WTC11 (cell line): Measurements from ENCODE around the gene UBE2R2. TPM values are rescaled to one million over a fixed set of nuclear protein-coding genes. Genes with fewer than 3 reads are reported as not detected.
A peak's percentile ranks its signal among the peaks of the same experiment; 100 is the strongest.
"Not testable (repeated sequence)": the region's sequence is repeated elsewhere in the genome, so short reads cannot be mapped to it uniquely, and the experiment has no call there.

ENCODE experiments used
- ATAC-seq: fragments of 200-7000 bp; cut with Tn5 transposase; 2 replicates; pipeline ENCODE4 v1.10.0; 2021; ENCODE audit warnings: mild to moderate bottlenecking, moderate library complexity
- CTCF ChIA-PET: fragments of 300-600 bp; sonication (Branson Sonifier 250); formaldehyde crosslinking; loops from one replicate; lab custom pipeline; 2021; ENCODE audit warnings: antibody characterized with exemption; lab: Charles Lee
- POLR2A ChIA-PET: fragments of 350-600 bp; sonication (Branson Sonifier 250); formaldehyde crosslinking; loops from one replicate; lab custom pipeline; 2021; ENCODE audit warnings: antibody characterized with exemption; lab: Charles Lee
- DNase-seq: peaks from one replicate; pipeline ENCODE4 v3.0.0; 2021; ENCODE audit warnings: low spot score
- H3K27ac Mint-ChIP-seq: 2 replicates; pipeline ENCODE4 v1.8.0; 2021; ENCODE audit warnings: mixed read lengths
- H3K27me3 Mint-ChIP-seq: 2 replicates; pipeline ENCODE4 v1.8.0; 2021; ENCODE audit warnings: low read depth, mild to moderate bottlenecking, moderate library complexity, mixed read lengths
- H3K36me3 Mint-ChIP-seq: 2 replicates; pipeline ENCODE4 v1.8.0; 2021; ENCODE audit warnings: mixed read lengths
- H3K4me1 Mint-ChIP-seq: 2 replicates; pipeline ENCODE4 v1.8.0; 2022; ENCODE audit warnings: mixed read lengths
- H3K4me3 Mint-ChIP-seq: 2 replicates; pipeline ENCODE4 v1.8.0; 2021; ENCODE audit warnings: mild to moderate bottlenecking, moderate library complexity, mixed read lengths
- H3K9me3 Mint-ChIP-seq: 2 replicates; pipeline ENCODE4 v1.8.0; 2021; ENCODE audit warnings: mixed read lengths
- AFF4 ChIP-seq: sonication (generic); formaldehyde crosslinking; IDR thresholded peaks from 2 replicates; pipeline ENCODE4 v1.8.1; 2023; ENCODE audit warnings: mild to moderate bottlenecking, missing genetic modification reagents, borderline replicate concordance
- AR ChIP-seq: fragments of 250-450 bp; sonication (Bioruptor Pico); IDR thresholded peaks from 2 replicates; pipeline ENCODE4 v1.9.0; 2021; ENCODE audit warnings: mild to moderate bottlenecking
- CREM ChIP-seq: sonication (generic); formaldehyde crosslinking; IDR thresholded peaks from 2 replicates; pipeline ENCODE4 v1.8.1; 2022; ENCODE audit warnings: mild to moderate bottlenecking, missing genetic modification reagents, moderate library complexity
- ELF4 ChIP-seq: sonication (generic); formaldehyde crosslinking; IDR thresholded peaks from 2 replicates; pipeline ENCODE4 v1.8.1; 2022; ENCODE audit warnings: low read depth, mild to moderate bottlenecking, moderate library complexity, missing genetic modification reagents
- EMX1 ChIP-seq: fragments of 250-450 bp; sonication (Bioruptor Pico); IDR thresholded peaks from 2 replicates; pipeline ENCODE4 v1.8.0; 2021; ENCODE audit warnings: mild to moderate bottlenecking
- GTF2I ChIP-seq: fragments of 250-450 bp; sonication (Bioruptor Pico); conservative IDR thresholded peaks from 2 replicates; pipeline ENCODE4 v1.4.0; 2021; ENCODE audit warnings: mild to moderate bottlenecking
- JUN ChIP-seq: sonication (generic); formaldehyde crosslinking; IDR thresholded peaks from 2 replicates; pipeline ENCODE4 v1.8.0; 2023; ENCODE audit warnings: mild to moderate bottlenecking, missing genetic modification reagents
- MXD4 ChIP-seq: fragments of 250-450 bp; sonication (Bioruptor Pico); IDR thresholded peaks from 2 replicates; pipeline ENCODE4 v1.8.0; 2021; ENCODE audit warnings: mild to moderate bottlenecking, moderate library complexity, borderline replicate concordance
- MYBL2 ChIP-seq: sonication (generic); formaldehyde crosslinking; IDR thresholded peaks from 2 replicates; pipeline ENCODE4 v1.8.1; 2023; ENCODE audit warnings: mild to moderate bottlenecking, moderate library complexity, missing genetic modification reagents
- NFATC4 ChIP-seq: fragments of 250-450 bp; sonication (Bioruptor Pico); IDR thresholded peaks from 2 replicates; pipeline ENCODE4 v1.9.0; 2021; ENCODE audit warnings: mild to moderate bottlenecking
- NR1H2 ChIP-seq: sonication (generic); formaldehyde crosslinking; IDR thresholded peaks from 2 replicates; pipeline ENCODE4 v1.9.0; 2021; ENCODE audit warnings: mild to moderate bottlenecking, moderate library complexity, missing genetic modification reagents
- NR2C2 ChIP-seq: sonication (generic); formaldehyde crosslinking; IDR thresholded peaks from 2 replicates; pipeline ENCODE4 v1.8.0; 2022; ENCODE audit warnings: mild to moderate bottlenecking, missing genetic modification reagents
- OVOL2 ChIP-seq: fragments of 250-450 bp; sonication (Bioruptor Pico); IDR thresholded peaks from 2 replicates; pipeline ENCODE4 v1.9.0; 2021; ENCODE audit warnings: mild to moderate bottlenecking, borderline replicate concordance
- PRRX2 ChIP-seq: fragments of 250-450 bp; sonication (Bioruptor Pico); IDR thresholded peaks from 2 replicates; pipeline ENCODE4 v1.8.0; 2021; ENCODE audit warnings: mild to moderate bottlenecking
- SMAD4 ChIP-seq: sonication (generic); formaldehyde crosslinking; IDR thresholded peaks from 2 replicates; pipeline ENCODE4 v1.8.0; 2022; ENCODE audit warnings: mild to moderate bottlenecking, missing genetic modification reagents
- SOX15 ChIP-seq: fragments of 250-450 bp; sonication (Bioruptor Pico); IDR thresholded peaks from 2 replicates; pipeline ENCODE4 v1.9.0; 2021; ENCODE audit warnings: mild to moderate bottlenecking
- TCF7 ChIP-seq: sonication (generic); formaldehyde crosslinking; IDR thresholded peaks from 2 replicates; pipeline ENCODE4 v1.8.0; 2022; ENCODE audit warnings: mild to moderate bottlenecking, low read depth, missing genetic modification reagents, moderate library complexity
- TEAD1 ChIP-seq: sonication (generic); formaldehyde crosslinking; IDR thresholded peaks from 2 replicates; pipeline ENCODE4 v1.8.0; 2022; ENCODE audit warnings: mild to moderate bottlenecking, missing genetic modification reagents
- ZBTB21 ChIP-seq: sonication (generic); formaldehyde crosslinking; IDR thresholded peaks from 2 replicates; pipeline ENCODE4 v1.8.1; 2023; ENCODE audit warnings: mild to moderate bottlenecking, missing genetic modification reagents, borderline replicate concordance
- ZNF317 ChIP-seq: sonication (generic); formaldehyde crosslinking; IDR thresholded peaks from 2 replicates; pipeline ENCODE4 v1.8.1; 2023; ENCODE audit warnings: low read depth, mild to moderate bottlenecking, moderate library complexity, missing genetic modification reagents, borderline replicate concordance
- ZNF396 ChIP-seq: fragments of 250-450 bp; sonication (Bioruptor Pico); IDR thresholded peaks from 2 replicates; pipeline ENCODE4 v1.8.0; 2021; ENCODE audit warnings: mild to moderate bottlenecking, moderate library complexity, borderline replicate concordance
- ZNF423 ChIP-seq: fragments of 250-450 bp; sonication (Bioruptor Pico); IDR thresholded peaks from 2 replicates; pipeline ENCODE4 v2.1.2; 2022; ENCODE audit warnings: mild to moderate bottlenecking, moderate library complexity
- total RNA-seq: library from RNA; stranded (reverse); gene quantifications from 3 replicates; pipeline ENCODE4 v1.2.3, GENCODE V29; 2021

The UBE2R2 gene
- total RNA-seq, 1 experiment from 2014 or later, result 45.0 TPM

GRCh38 chr9:33868440-33868973 is 51.5 kb downstream of the UBE2R2 start (continued):
- no peak for TF ChIP-seq EMX1 (CRISPR knock-in tag)
- no peak for TF ChIP-seq TEAD1
- TF ChIP-seq JUN (CRISPR knock-in tag), result no peak
- TF ChIP-seq PRRX2 (CRISPR knock-in tag), result no peak
- TF ChIP-seq OVOL2, result no peak
- no peak for TF ChIP-seq ZNF396 (CRISPR knock-in tag)
- TF ChIP-seq ZNF423 (CRISPR knock-in tag), result no peak
- TF ChIP-seq ZNF317 (CRISPR knock-in tag), result no peak
- no peak for TF ChIP-seq GTF2I

GRCh38 chr9:33869243-33869642 is 52.3 kb downstream of the UBE2R2 start:
- POLR2A ChIA-PET, result not testable (repeated sequence)

GRCh38 chr9:33877727-33878489 is 60.9 kb downstream of the UBE2R2 start:
- H3K36me3 Mint-ChIP-seq, result no peaks in the 10 kb centered on the region
- DNase-seq (no peak), ATAC-seq (no peak)
- TF ChIP-seq TEAD1 (no peak), PRRX2 (CRISPR knock-in tag) (no peak), NR1H2 (CRISPR knock-in tag) (no peak), ELF4 (CRISPR knock-in tag) (no peak), ZBTB21 (no peak), AFF4 (CRISPR knock-in tag) (no peak), SOX15 (CRISPR knock-in tag) (no peak), NFATC4 (CRISPR knock-in tag) (no peak), MXD4 (CRISPR knock-in tag) (no peak), NR2C2 (CRISPR knock-in tag) (no peak), TCF7 (no peak), SMAD4 (CRISPR knock-in tag) (no peak), MYBL2 (no peak), AR (CRISPR knock-in tag) (no peak), CREM (CRISPR knock-in tag) (no peak)
- H3K4me3 Mint-ChIP-seq, result no peak overlapping the region
- H3K4me1 Mint-ChIP-seq, result peaks cover 15% of the 10 kb centered on the region
- ChIA-PET POLR2A (no interaction called here), CTCF (no interaction called here)
- H3K9me3 Mint-ChIP-seq, result no peaks in the 10 kb centered on the region
- peak overlapping the region; percentile 64; the same call in 1 of the 2 replicates for H3K27ac Mint-ChIP-seq
- H3K27me3 Mint-ChIP-seq, result no peaks in the 10 kb centered on the region

More at GRCh38 chr9:33869243-33869642, 52.3 kb downstream of the UBE2R2 start:
- H3K36me3 Mint-ChIP-seq, H3K27ac Mint-ChIP-seq, H3K9me3 Mint-ChIP-seq, ATAC-seq, H3K4me3 Mint-ChIP-seq, H3K27me3 Mint-ChIP-seq, H3K4me1 Mint-ChIP-seq, CTCF ChIA-PET, DNase-seq: not testable (repeated sequence)
